B cell (primary cell): Measurements from ENCODE around the gene CAMTA2. TPM values are rescaled to one million over a fixed set of nuclear protein-coding genes. Genes with fewer than 3 reads are reported as not detected.

Source experiments
- ATAC-seq: fragments of 200-7000 bp; cut with Tn5 transposase; one replicate; pipeline ENCODE4 v1.10.0; 2021; ENCODE audit warnings: low read depth, mild to moderate bottlenecking, moderate number of reproducible peaks, moderate library complexity
- CTCF ChIA-PET: fragments of 350-600 bp; sonication (Branson Sonifier 250); formaldehyde crosslinking; loops from one replicate; lab custom pipeline; 2021; ENCODE audit warnings: antibody characterized with exemption, inconsistent platforms; lab: Charles Lee
- POLR2A ChIA-PET: fragments of 350-600 bp; sonication (Branson Sonifier 250); formaldehyde crosslinking; loops from one replicate; lab custom pipeline; 2021; ENCODE audit warnings: antibody characterized with exemption; lab: Charles Lee
- DNase-seq: peaks from one replicate; pipeline ENCODE4 v3.0.0; 2013
- H2AFZ ChIP-seq: 2 replicates; pipeline ENCODE4 v1.6.1; 2012; ENCODE audit warnings: mild to moderate bottlenecking, low read depth, low read length; ENCODE audit not compliant: insufficient read depth, poor library complexity, severe bottlenecking
- H3K27ac ChIP-seq, 2 donors: 1 replicate in 1 of 2; 2 replicates in 1 of 2; pipeline ENCODE4 v1.5.1; 2012 to 2013; ENCODE audit warnings: low read length in 2 of 2, mild to moderate bottlenecking in 2 of 2, moderate library complexity in 1 of 2
- H3K27me3 ChIP-seq, 4 experiments: fragments of 200-600 bp in 1 of 4; sonication (generic) in 1 of 4; replicated peaks in 1 of 4; 1 replicate in 2 of 4; 2 replicates in 2 of 4; pipeline versions ENCODE4 v1.6.1 to v1.7.0; 2013 to 2016; ENCODE audit warnings: low read length in 3 of 4, mild to moderate bottlenecking in 2 of 4, mixed read lengths in 1 of 4, moderate library complexity in 1 of 4; ENCODE audit not compliant: insufficient read depth in 4 of 4, control insufficient read depth in 3 of 4; ENCODE audit errors: control extremely low read depth in 1 of 4
- H3K36me3 ChIP-seq, 2 experiments: replicated peaks in 1 of 2; 1 replicate in 1 of 2; 2 replicates in 1 of 2; pipeline versions ENCODE4 v1.6.1 to v1.7.1; 2013; ENCODE audit warnings: low read length in 1 of 2; ENCODE audit not compliant: insufficient read depth in 2 of 2, control insufficient read depth in 1 of 2; ENCODE audit errors: control extremely low read depth in 1 of 2, extremely low read depth in 1 of 2
- H3K4me1 ChIP-seq, 2 donors: fragments of 200-600 bp in 1 of 2; sonication (generic) in 1 of 2; 1 replicate in 1 of 2; 2 replicates in 1 of 2; pipeline versions ENCODE4 v1.5.1 to v1.6.1; 2013 to 2017; ENCODE audit warnings: low read length in 2 of 2; ENCODE audit not compliant: control insufficient read depth in 2 of 2, insufficient read depth in 2 of 2
- H3K4me2 ChIP-seq: replicated peaks from 2 replicates; pipeline ENCODE3; 2012; ENCODE audit warnings: mild to moderate bottlenecking, low read depth, low read length; ENCODE audit not compliant: poor library complexity, severe bottlenecking
- H3K4me3 ChIP-seq, 5 experiments: fragments of 200-600 bp in 1 of 5; sonication (generic) in 1 of 5; 1 replicate in 3 of 5; 2 replicates in 2 of 5; pipeline versions ENCODE4 v1.5.1 to v1.7.0; 2011 to 2016; ENCODE audit warnings: low read length in 4 of 5, mild to moderate bottlenecking in 4 of 5, low read depth in 2 of 5, control low read depth in 1 of 5, moderate library complexity in 1 of 5; ENCODE audit not compliant: insufficient read depth in 1 of 5; ENCODE audit errors: control extremely low read depth in 1 of 5, extremely low read depth in 1 of 5
- H3K79me2 ChIP-seq: fragments of 200-600 bp; sonication (generic); one replicate; pipeline ENCODE4 v1.6.0; 2016; ENCODE audit warnings: low read length; ENCODE audit not compliant: control insufficient read depth, insufficient read depth
- H3K9ac ChIP-seq: fragments of 200-600 bp; sonication (generic); 2 replicates; pipeline ENCODE4 v1.6.1; 2017; ENCODE audit warnings: mild to moderate bottlenecking, low read length, moderate library complexity
- H3K9me3 ChIP-seq, 3 donors: one replicate each; pipeline versions ENCODE4 v1.6.1 to v1.7.1; 2013; ENCODE audit warnings: low read length in 2 of 3; ENCODE audit not compliant: control insufficient read depth in 2 of 3, insufficient read depth in 1 of 3; ENCODE audit errors: control extremely low read depth in 1 of 3
- H4K20me1 ChIP-seq: 2 replicates; pipeline ENCODE4 v1.6.0; 2012; ENCODE audit warnings: mild to moderate bottlenecking, low read length; ENCODE audit not compliant: insufficient read depth, control insufficient read depth, poor library complexity, severe bottlenecking
- H3K27ac Mint-ChIP-seq: one replicate; pipeline ENCODE4 v1.8.0; 2021; ENCODE audit warnings: mixed read lengths
- H3K27me3 Mint-ChIP-seq: one replicate; pipeline ENCODE4 v1.8.0; 2021; ENCODE audit warnings: mixed read lengths
- H3K4me1 Mint-ChIP-seq: one replicate; pipeline ENCODE4 v1.8.0; 2021; ENCODE audit warnings: mixed read lengths
- H3K4me3 Mint-ChIP-seq: one replicate; pipeline ENCODE4 v1.8.0; 2021; ENCODE audit warnings: mixed read lengths
- H3K9me3 Mint-ChIP-seq: one replicate; pipeline ENCODE4 v1.8.0; 2022; ENCODE audit warnings: mixed read lengths; ENCODE audit not compliant: insufficient read depth
- CTCF ChIP-seq: fragments of 200-600 bp; IDR thresholded peaks from one replicate; pipeline ENCODE4 v1.8.0; 2022; ENCODE audit warnings: antibody characterized with exemption, mild to moderate bottlenecking
- EZH2 ChIP-seq: IDR thresholded peaks from 2 replicates; pipeline ENCODE4 v1.6.1; 2012; ENCODE audit warnings: borderline replicate concordance, low read depth, mild to moderate bottlenecking, moderate library complexity, low read length; ENCODE audit not compliant: insufficient read depth, poor library complexity, severe bottlenecking
- WGBS: methylation state at CpG from one replicate; pipeline ENCODE4 v1.1.5; 2013; ENCODE audit warnings: missing lambda C conversion rate; ENCODE audit not compliant: insufficient coverage; 5-methylcytosine and 5-hydroxymethylcytosine counted together
- intact Hi-C: fragments of 100-400 bp; cut with micrococcal nuclease; formaldehyde crosslinking; loops from one replicate; pipeline ENCODE4 v1.10.0; 2022
- polyA plus RNA-seq: library from polyadenylated mRNA; depleted of rRNA; stranded (reverse); fragments of >200 nt; gene quantifications from 2 replicates; pipeline ENCODE4 v1.2.3, GENCODE V29; 2012
- total RNA-seq, 2 donors: library from RNA; stranded (reverse); fragments of 120-200 nt in 1 of 2; gene quantifications; 1 replicate in 1 of 2; 2 replicates in 1 of 2; pipeline versions ENCODE4 v1.2.3 to v1.2.4, GENCODE V29; 2013 to 2022

The CAMTA2 gene
- total and polyA plus RNA-seq, 2 donors (not counting 1 experiment from before 2014, with no cell fraction given), result 48.3 to 57.9 TPM

DNA sequence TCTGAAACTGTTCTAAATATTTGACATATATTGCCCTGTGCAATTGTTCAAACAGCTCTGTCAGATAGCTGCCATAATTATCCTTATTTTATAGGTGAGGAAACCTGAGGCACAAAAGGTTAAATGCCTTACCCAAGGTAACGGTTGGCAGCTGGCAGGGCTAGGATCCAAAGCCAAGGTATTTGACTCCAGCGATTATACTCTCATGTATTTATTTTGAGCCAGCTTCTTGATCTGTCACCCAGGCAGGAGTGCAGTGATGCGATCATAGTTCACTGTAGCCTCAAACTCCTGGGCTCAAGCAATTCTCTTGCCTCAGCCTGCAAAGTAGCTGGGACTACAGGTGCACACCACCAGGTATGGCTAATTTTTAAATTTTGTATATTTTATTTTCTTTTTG, 29.4 kb downstream of the CAMTA2 start:
- Mint-ChIP-seq H3K4me3 (no peak overlapping the region), H3K4me1 (no peaks in the 10 kb centered on the region), H3K27ac (no peak overlapping the region), H3K9me3 (no peaks in the 10 kb centered on the region), H3K27me3 (no peaks in the 10 kb centered on the region)
- peaks cover 0 to 21% of the 10 kb centered on the region in 2 experiments for H3K36me3 ChIP-seq
- H3K79me2 ChIP-seq, result no peaks in the 10 kb centered on the region
- ATAC-seq (no peak), DNase-seq (no peak)
- ChIA-PET CTCF (interaction anchor here (1.4 to 2.9 kb wide), 3 partner anchors 10 to 55 kb away, joined by 4 to 13 read pairs (median 6); partner anchors contain the start of genes CHRNE and PFN1), POLR2A (no interaction called here)
- no peak overlapping the region for H3K27ac ChIP-seq
- no peak overlapping the region for H2AFZ ChIP-seq
- 41% methylated on average over 3 of the region's 3 CpGs for WGBS
- no peaks in the 10 kb centered on the region for H3K9me3 ChIP-seq
- no peak overlapping the region for H3K4me2 ChIP-seq
- no peaks in the 10 kb centered on the region for H3K4me1 ChIP-seq
- no peaks in the 10 kb centered on the region for H3K27me3 ChIP-seq
- no peaks in the 10 kb centered on the region for H4K20me1 ChIP-seq
- TF ChIP-seq CTCF (no peak), EZH2 (no peak)
- intact Hi-C loops, result no loop called here
- no peak overlapping the region for H3K9ac ChIP-seq
- no peak overlapping the region for H3K4me3 ChIP-seq

DNA sequence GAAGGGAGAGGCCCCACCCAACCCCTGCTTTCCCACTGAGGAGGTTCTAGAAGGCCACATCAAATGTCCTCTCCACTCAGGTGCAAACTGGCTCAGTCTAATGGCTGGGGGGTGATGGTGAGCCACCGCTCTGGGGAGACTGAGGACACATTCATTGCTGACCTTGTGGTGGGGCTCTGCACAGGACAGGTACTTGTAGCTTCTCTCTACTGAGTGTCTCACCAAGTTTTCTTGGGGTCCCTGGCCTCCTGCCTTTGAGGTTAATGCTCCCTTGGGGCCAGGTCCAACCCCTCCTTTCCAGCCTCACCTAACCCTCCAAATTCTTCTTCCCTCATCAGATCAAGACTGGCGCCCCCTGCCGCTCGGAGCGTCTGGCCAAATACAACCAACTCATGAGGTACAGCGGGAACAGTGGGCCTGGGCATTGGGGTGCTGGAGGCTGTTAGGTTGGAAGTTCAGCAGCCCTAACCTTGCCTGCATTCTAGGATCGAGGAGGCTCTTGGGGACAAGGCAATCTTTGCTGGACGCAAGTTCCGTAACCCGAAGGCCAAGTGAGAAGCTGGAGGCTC, 30.9 kb downstream of the CAMTA2 start:
- Histone ChIP-seq H3K4me2 (no peak overlapping the region), H3K9ac (no peak overlapping the region), H3K4me3 (no peak overlapping the region), H3K27me3 (no peaks in the 10 kb centered on the region), H2AFZ (no peak overlapping the region), H3K9me3 (no peaks in the 10 kb centered on the region), H3K4me1 (no peaks in the 10 kb centered on the region), H3K36me3 (peaks cover 0 to 21% of the 10 kb centered on the region in 2 experiments), H3K79me2 (no peaks in the 10 kb centered on the region), H3K27ac (no peak overlapping the region), H4K20me1 (no peaks in the 10 kb centered on the region)
- intact Hi-C loops, result no loop called here
- Mint-ChIP-seq H3K4me1 (no peaks in the 10 kb centered on the region), H3K9me3 (no peaks in the 10 kb centered on the region), H3K27me3 (no peaks in the 10 kb centered on the region), H3K27ac (no peak overlapping the region), H3K4me3 (no peak overlapping the region)
- ATAC-seq (no peak), DNase-seq (no peak)
- WGBS, result 100% methylated on average over 6 of the region's 10 CpGs
- ChIA-PET CTCF (interaction anchor here (1.8 to 2.9 kb wide), 4 partner anchors 11 to 54 kb away, joined by 5 to 13 read pairs (median 6); partner anchors contain the start of genes CHRNE and SPAG7), POLR2A (interaction anchor here (0.6 to 1.8 kb wide), 3 partner anchors 9 to 47 kb away, joined by 3 to 5 read pairs (median 3); no protein-coding TSS in a partner anchor)
- no peak for TF ChIP-seq EZH2
- TF ChIP-seq CTCF, result no peak
